GM12892 (cell line): ENCODE measurements around the gene DST.
A peak's percentile ranks its signal among the peaks of the same experiment; 100 is the strongest.

Source experiments
- DNase-seq: peaks from one replicate; pipeline ENCODE4 v3.0.0; 2011; ENCODE audit not compliant: insufficient read length
- FAIRE-seq: peaks from 2 replicates; lab custom pipeline; 2011; peaks lifted over from hg19 to GRCh38; lab: Jason Lieb, UNC
- POLR2A ChIP-seq: IDR thresholded peaks from 2 replicates; pipeline ENCODE4 v1.6.1; 2011; ENCODE audit warnings: low read depth, low read length, control low read depth
- POLR2AphosphoS5 ChIP-seq: IDR thresholded peaks from 2 replicates; pipeline ENCODE4 v1.6.1; 2011; ENCODE audit warnings: low read depth, low read length, control low read depth
- TAF1 ChIP-seq: IDR thresholded peaks from 2 replicates; pipeline ENCODE4 v1.6.1; 2011; ENCODE audit warnings: low read depth, mild to moderate bottlenecking, control low read depth, low read length, borderline replicate concordance

DST gene

GRCh38 chr6:56643379-56644089 is 845 bp upstream of the DST start:
- TF ChIP-seq POLR2AphosphoS5, result no peak
- no peak for TF ChIP-seq TAF1
- no peak for TF ChIP-seq POLR2A
- no peak for FAIRE-seq
- no peak for DNase-seq

GRCh38 chr6:56640374-56640773 is 2.3 kb downstream of the DST start:
- FAIRE-seq (no peak), DNase-seq (no peak)
- TF ChIP-seq POLR2AphosphoS5 (no peak), POLR2A (no peak), TAF1 (no peak)

- DNase-seq (no peak), FAIRE-seq (no peak)
- TF ChIP-seq POLR2AphosphoS5, result no peak
- TF ChIP-seq POLR2A, result no peak
- no peak for TF ChIP-seq TAF1
Observed at GRCh38 chr6:56638760-56639159, 3.9 kb downstream of the DST start.

- FAIRE-seq, result peak; percentile 77
Observed at GRCh38 chr6:56637640-56638039, 5.0 kb downstream of the DST start.

GRCh38 chr6:56628105-56628504 is 14.6 kb downstream of the DST start:
- FAIRE-seq, result peak; percentile 30

More at GRCh38 chr6:56637640-56638039, 5.0 kb downstream of the DST start:
- TF ChIP-seq POLR2A (no peak), TAF1 (no peak), POLR2AphosphoS5 (no peak)
- DNase-seq, result no peak

GRCh38 chr6:56625356-56625755 is 17.3 kb downstream of the DST start:
- no peak for DNase-seq
- FAIRE-seq, result no peak
- TF ChIP-seq POLR2A, result no peak
- TF ChIP-seq POLR2AphosphoS5, result no peak
- no peak for TF ChIP-seq TAF1

More at GRCh38 chr6:56628105-56628504, 14.6 kb downstream of the DST start:
- TF ChIP-seq POLR2AphosphoS5 (no peak), TAF1 (no peak), POLR2A (no peak)
- DNase-seq, result no peak

- TF ChIP-seq POLR2AphosphoS5, result no peak
- no peak for TF ChIP-seq POLR2A
- no peak for FAIRE-seq
- DNase-seq, result no peak
Observed at GRCh38 chr6:56624728-56625069, 18.0 kb downstream of the DST start.

GRCh38 chr6:56624046-56624727 is 18.5 kb downstream of the DST start:
- FAIRE-seq, result no peak
- TF ChIP-seq POLR2A, result no peak
- no peak for TF ChIP-seq TAF1
- no peak for TF ChIP-seq POLR2AphosphoS5
- no peak for DNase-seq

GRCh38 chr6:56620229-56620868 is 22.3 kb downstream of the DST start:
- DNase-seq (no peak), FAIRE-seq (peak; percentile 24)
- TF ChIP-seq POLR2A, result no peak
- no peak for TF ChIP-seq TAF1
- no peak for TF ChIP-seq POLR2AphosphoS5

- DNase-seq (no peak), FAIRE-seq (no peak)
- TF ChIP-seq POLR2A (no peak), POLR2AphosphoS5 (no peak), TAF1 (no peak)
Observed at GRCh38 chr6:56618050-56618449, 24.6 kb downstream of the DST start.

GRCh38 chr6:56616967-56617366 is 25.7 kb downstream of the DST start:
- no peak for FAIRE-seq

GRCh38 chr6:56613247-56613851 is 29.3 kb downstream of the DST start:
- DNase-seq (no peak), FAIRE-seq (no peak)
- TF ChIP-seq POLR2AphosphoS5 (no peak), POLR2A (no peak), TAF1 (no peak)

More at GRCh38 chr6:56616967-56617366, 25.7 kb downstream of the DST start:
- DNase-seq, result no peak
- no peak for TF ChIP-seq POLR2A
- no peak for TF ChIP-seq TAF1
- TF ChIP-seq POLR2AphosphoS5, result no peak

- FAIRE-seq, result no peak
Observed at GRCh38 chr6:56608332-56608731, 34.4 kb downstream of the DST start.

More at GRCh38 chr6:56608332-56608731, 34.4 kb downstream of the DST start:
- no peak for TF ChIP-seq TAF1
- no peak for TF ChIP-seq POLR2AphosphoS5
- TF ChIP-seq POLR2A, result no peak
- no peak for DNase-seq
